Measurements from ENCODE around the gene XRRA1. TPM values are rescaled to one million over a fixed set of nuclear protein-coding genes. Genes with fewer than 3 reads are reported as not detected.

The XRRA1 gene
- total RNA-seq, 1 experiment from 2014 or later: 17.3 TPM

- no peak for TF ChIP-seq ELF1 (IDR thresholded peaks at IDR 0.05; ENCODE audit: borderline replicate concordance, low read depth)
- TF ChIP-seq SIN3A (IDR thresholded peaks at IDR 0.05; ENCODE audit: low read depth): no peak
- no peak for TF ChIP-seq SP1 (IDR thresholded peaks at IDR 0.05; ENCODE audit: low read depth)
- TF ChIP-seq RAD21 (IDR thresholded peaks at IDR 0.05; ENCODE audit: low read depth): no peak
- TF ChIP-seq EZH2phosphoT487 (IDR thresholded peaks at IDR 0.05; ENCODE audit: borderline replicate concordance): no peak
- TF ChIP-seq JUND (IDR thresholded peaks at IDR 0.05): no peak
- no peak for TF ChIP-seq POLR2AphosphoS5 (IDR thresholded peaks at IDR 0.05; ENCODE audit: low read depth, low read length)
- TF ChIP-seq SRF (IDR thresholded peaks at IDR 0.05; ENCODE audit: low read depth): no peak
- TF ChIP-seq ZBTB33 (IDR thresholded peaks at IDR 0.05; ENCODE audit: extremely low read depth, insufficient replicate concordance, low read length): no peak
- TF ChIP-seq YY1 (IDR thresholded peaks at IDR 0.05; ENCODE audit: extremely low read depth, insufficient replicate concordance, low read depth, low read length): no peak
- TF ChIP-seq ZFX (IDR thresholded peaks at IDR 0.05): no peak
- TF ChIP-seq EZH2 (IDR thresholded peaks at IDR 0.05): no peak
- Histone ChIP-seq H3K9me3 (ENCODE audit: control insufficient read depth in 1 of 2, insufficient read depth in 1 of 2, low read depth in 1 of 2, low read length in 2 of 2) (0 out of 4 replicates have a peak, but pooled peaks cover 0 to 4% of the 10 kb centered on the region in 2 experiments), H3K79me2 (ENCODE audit: insufficient read depth, low read length) (peaks cover 87% of the 10 kb centered on the region), H3K9me2 (ENCODE audit: insufficient read depth) (0 out of 2 replicates have a peak, but pooled peaks cover 3% of the 10 kb centered on the region), H3K4me1 (ENCODE audit: control insufficient read depth in 1 of 2, insufficient read depth in 2 of 2, low read length in 2 of 2) (peaks cover 8 to 19% of the 10 kb centered on the region in 2 experiments), H3K9ac (ENCODE audit: low read length) (no peak overlapping the region), H4K20me1 (ENCODE audit: insufficient read depth) (peaks cover 8% of the 10 kb centered on the region; the same call in 1 of the 2 replicates), H3K36me3 (ENCODE audit: control insufficient read depth in 1 of 2, insufficient read depth in 2 of 2, low read length in 2 of 2) (peaks cover 0 to 18% of the 10 kb centered on the region in 2 experiments; a peak in 1 of 4 replicates), H3K4me2 (ENCODE audit: low read length) (peak overlapping the region; percentile 91; the same call in 1 of the 2 replicates), H3K4me3 (replicated peaks in 1 of 2; ENCODE audit: low read depth in 1 of 2, low read length in 2 of 2) (no peak overlapping the region), H3K27ac (ENCODE audit: low read depth, low read length) (no peak overlapping the region), H3K27me3 (ENCODE audit: insufficient read depth, low read length) (no peaks in the 10 kb centered on the region), H2AFZ (ENCODE audit: low read depth, low read length, poor library complexity, severe bottlenecking) (no peak overlapping the region)
- ChIA-PET RAD21 (ENCODE audit: low non-redundant PET in 1 of 2, low total read pairs in 2 of 2, uncharacterized antibody in 2 of 2, unreplicated experiment in 2 of 2) (no interaction called here), POLR2A (no interaction called here), CTCF (no interaction called here)
- ATAC-seq: no peak
- no peak for DNase-seq (ENCODE audit: low read depth, low spot score)
- intact Hi-C loops (cut with micrococcal nuclease): no loop called here
- BruUV-seq (replicated peaks): no TSS peak
Measured at GRCh38 chr11:74951226-74951625, 2.3 kb upstream of the XRRA1 start.
